ENCODE data around the gene DIPK1A. TPM values are rescaled to one million over a fixed set of nuclear protein-coding genes. Genes with fewer than 3 reads are reported as not detected.
A peak's percentile ranks its signal among the peaks of the same experiment; 100 is the strongest.

The DIPK1A gene
- total RNA-seq, 1 donor from 2014 or later, result 9.7 TPM

DNA sequence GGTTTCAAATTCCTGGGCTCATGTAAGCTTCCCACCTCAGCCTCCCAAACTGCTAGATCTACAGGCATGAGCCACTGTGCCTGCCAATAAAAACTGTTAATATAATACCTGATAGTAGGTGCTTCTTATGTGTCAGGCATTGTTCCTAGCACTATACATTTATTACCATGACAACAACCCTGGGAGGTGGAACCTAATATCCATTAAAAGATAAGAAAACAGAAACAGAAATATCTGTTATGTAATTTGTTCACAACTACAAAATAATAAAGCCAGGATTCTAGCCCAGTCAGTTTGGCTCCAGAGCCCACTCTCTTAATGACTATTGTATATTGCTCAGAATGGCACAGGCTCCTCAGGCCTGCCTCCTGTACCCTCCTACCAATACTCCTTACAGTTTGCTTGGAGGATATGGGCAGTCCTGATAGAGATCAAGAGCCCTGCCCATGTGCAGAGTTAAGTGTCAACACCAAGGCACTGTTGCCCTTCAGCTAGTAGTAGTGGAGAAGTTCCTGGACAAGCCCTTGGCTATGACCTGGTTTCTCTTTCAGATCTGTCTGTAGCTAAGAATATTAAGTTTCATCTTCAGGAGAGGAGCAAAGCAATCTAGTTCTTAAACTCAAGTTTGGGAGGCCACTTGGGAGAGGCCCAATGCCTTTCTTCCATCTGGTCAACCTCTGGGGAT, 107.0 kb downstream of the DIPK1A start:
- Histone ChIP-seq H3K4me3 (ENCODE audit: low read depth, low read length) (no peak overlapping the region), H3K36me3 (ENCODE audit: control insufficient read depth, insufficient read depth, low read length) (no peaks in the 10 kb centered on the region), H3K27me3 (ENCODE audit: control insufficient read depth, insufficient read depth, low read length) (no peaks in the 10 kb centered on the region)
- TF ChIP-seq, protein P1, sequence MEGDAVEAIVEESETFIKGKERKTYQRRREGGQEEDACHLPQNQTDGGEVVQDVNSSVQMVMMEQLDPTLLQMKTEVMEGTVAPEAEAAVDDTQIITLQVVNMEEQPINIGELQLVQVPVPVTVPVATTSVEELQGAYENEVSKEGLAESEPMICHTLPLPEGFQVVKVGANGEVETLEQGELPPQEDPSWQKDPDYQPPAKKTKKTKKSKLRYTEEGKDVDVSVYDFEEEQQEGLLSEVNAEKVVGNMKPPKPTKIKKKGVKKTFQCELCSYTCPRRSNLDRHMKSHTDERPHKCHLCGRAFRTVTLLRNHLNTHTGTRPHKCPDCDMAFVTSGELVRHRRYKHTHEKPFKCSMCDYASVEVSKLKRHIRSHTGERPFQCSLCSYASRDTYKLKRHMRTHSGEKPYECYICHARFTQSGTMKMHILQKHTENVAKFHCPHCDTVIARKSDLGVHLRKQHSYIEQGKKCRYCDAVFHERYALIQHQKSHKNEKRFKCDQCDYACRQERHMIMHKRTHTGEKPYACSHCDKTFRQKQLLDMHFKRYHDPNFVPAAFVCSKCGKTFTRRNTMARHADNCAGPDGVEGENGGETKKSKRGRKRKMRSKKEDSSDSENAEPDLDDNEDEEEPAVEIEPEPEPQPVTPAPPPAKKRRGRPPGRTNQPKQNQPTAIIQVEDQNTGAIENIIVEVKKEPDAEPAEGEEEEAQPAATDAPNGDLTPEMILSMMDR (IDR thresholded peaks at IDR 0.05; ENCODE audit: insufficient read depth, low read length, severe bottlenecking), result no peak
- DNase-seq (ENCODE audit: low read depth) (no peak), FAIRE-seq (no peak)

DNA sequence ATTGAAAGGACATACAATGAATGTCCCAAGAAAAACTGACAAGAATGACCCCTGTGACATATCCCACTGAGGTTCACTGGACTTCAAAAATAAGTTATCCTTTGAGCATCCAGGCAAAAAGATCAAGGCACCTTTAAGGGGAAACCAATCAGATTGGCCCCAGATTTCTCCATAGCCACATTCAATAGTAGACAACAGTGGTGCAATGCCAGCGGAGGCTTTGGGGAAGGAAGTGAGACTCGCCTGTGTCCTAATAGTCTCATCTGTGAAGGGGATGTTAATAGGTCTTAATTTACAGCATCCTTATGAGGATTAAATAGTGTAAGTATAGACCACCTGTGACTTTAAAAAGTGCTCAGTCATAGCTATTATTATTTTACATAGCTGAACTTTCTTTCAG, 108.0 kb downstream of the DIPK1A start:
- Histone ChIP-seq H3K27me3 (ENCODE audit: control insufficient read depth, insufficient read depth, low read length) (no peaks in the 10 kb centered on the region), H3K4me3 (ENCODE audit: low read depth, low read length) (no peak overlapping the region), H3K36me3 (ENCODE audit: control insufficient read depth, insufficient read depth, low read length) (no peaks in the 10 kb centered on the region)
- TF ChIP-seq, protein P1 (IDR thresholded peaks at IDR 0.05; ENCODE audit: insufficient read depth, low read length, severe bottlenecking), result no peak
- no peak for DNase-seq (ENCODE audit: low read depth)
- no peak for FAIRE-seq

DNA sequence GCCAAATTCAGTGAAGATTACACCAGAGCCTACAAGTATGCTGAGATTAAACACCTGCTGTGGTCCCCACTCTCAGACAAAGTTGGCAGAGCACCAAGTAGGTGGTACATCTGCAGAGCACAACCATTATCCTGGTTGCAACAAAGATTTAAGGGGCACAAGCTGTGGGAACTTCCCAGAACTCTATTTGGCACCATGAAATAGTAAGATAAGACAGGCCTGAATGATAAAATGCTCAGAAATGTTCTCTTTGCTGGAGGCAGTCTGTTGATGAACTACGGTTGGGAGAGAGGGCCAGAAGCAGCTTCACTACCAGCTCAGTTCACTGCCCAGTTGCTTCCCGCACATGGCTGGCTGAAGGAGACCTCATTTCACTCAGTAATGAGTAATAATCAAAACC, 109.5 kb downstream of the DIPK1A start:
- FAIRE-seq, result no peak
- Histone ChIP-seq H3K36me3 (ENCODE audit: control insufficient read depth, insufficient read depth, low read length) (no peaks in the 10 kb centered on the region), H3K27me3 (ENCODE audit: control insufficient read depth, insufficient read depth, low read length) (no peaks in the 10 kb centered on the region), H3K4me3 (ENCODE audit: low read depth, low read length) (no peak overlapping the region)
- DNase-seq (ENCODE audit: low read depth), result no peak
- TF ChIP-seq, protein P1 (IDR thresholded peaks at IDR 0.05; ENCODE audit: insufficient read depth, low read length, severe bottlenecking), result no peak

DNA sequence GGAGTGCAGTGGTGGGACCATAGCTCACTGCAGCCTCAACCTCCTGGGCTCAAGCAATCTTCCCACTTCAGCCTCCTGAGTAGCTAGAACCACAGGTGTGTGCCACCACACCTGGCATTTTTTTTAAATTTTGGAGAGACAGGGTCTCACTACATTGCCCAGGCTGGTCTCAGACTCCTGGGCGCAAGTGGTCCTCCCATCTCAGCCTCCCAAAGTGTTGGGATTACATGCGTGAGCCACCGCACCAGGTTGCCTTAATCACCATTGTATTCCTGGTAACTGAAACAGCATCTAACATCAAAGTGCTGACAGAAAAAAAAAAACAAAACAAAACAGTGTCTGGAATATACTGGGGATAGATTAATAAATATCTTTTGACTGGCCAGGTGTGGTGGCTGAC, 111.2 kb downstream of the DIPK1A start:
- no peaks in the 10 kb centered on the region for H3K36me3 ChIP-seq (ENCODE audit: control insufficient read depth, insufficient read depth, low read length)
- TF ChIP-seq, protein P1 (IDR thresholded peaks at IDR 0.05; ENCODE audit: insufficient read depth, low read length, severe bottlenecking), result no peak
- no peaks in the 10 kb centered on the region for H3K27me3 ChIP-seq (ENCODE audit: control insufficient read depth, insufficient read depth, low read length)
- no peak overlapping the region for H3K4me3 ChIP-seq (ENCODE audit: low read depth, low read length)
- DNase-seq (ENCODE audit: low read depth) (no peak), FAIRE-seq (no peak)

DNA sequence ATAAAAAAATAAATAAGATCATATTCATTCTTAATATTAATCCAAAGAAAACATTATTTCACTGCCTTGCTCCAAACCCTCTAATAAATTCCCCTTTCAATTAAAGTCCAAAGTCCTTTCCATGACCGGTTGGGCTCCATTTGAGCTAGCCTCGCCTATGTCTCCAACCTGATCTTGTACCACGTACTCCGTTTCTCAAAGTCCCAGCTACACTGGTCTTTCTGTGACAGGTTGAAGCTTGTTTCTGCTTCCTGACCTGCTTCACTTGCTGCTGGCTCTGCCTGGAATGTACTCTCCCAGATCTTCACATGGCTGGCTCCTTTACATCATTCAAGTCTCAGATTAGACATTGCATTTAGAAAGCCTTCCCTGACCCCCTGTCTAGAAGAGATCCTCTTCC, 113.1 kb downstream of the DIPK1A start:
- Histone ChIP-seq H3K36me3 (ENCODE audit: control insufficient read depth, insufficient read depth, low read length) (no peaks in the 10 kb centered on the region), H3K27me3 (ENCODE audit: control insufficient read depth, insufficient read depth, low read length) (no peaks in the 10 kb centered on the region), H3K4me3 (ENCODE audit: low read depth, low read length) (no peak overlapping the region)
- DNase-seq (ENCODE audit: low read depth) (peak; percentile 85), FAIRE-seq (no peak)
- TF ChIP-seq, protein P1 (IDR thresholded peaks at IDR 0.05; ENCODE audit: insufficient read depth, low read length, severe bottlenecking), result no peak

DNA sequence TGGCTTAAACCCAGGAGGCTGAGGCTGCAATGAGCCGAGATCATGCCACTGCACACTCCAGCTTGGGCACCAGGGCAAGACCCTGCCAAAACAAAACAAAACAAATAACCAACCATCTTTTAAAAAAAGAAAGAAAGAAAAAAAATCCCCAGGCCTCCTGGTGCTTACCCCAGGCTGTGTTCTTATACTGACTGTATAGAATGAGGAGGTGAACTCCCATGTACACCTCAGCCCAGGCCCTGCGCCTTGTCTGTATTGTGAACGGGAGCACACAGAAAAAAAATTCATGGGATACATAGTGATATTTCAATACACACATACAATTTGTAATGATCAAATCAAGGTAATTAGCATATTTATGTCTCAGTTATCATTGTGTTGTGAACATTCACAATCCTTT, 115.4 kb downstream of the DIPK1A start:
- Histone ChIP-seq H3K36me3 (ENCODE audit: control insufficient read depth, insufficient read depth, low read length) (no peaks in the 10 kb centered on the region), H3K27me3 (ENCODE audit: control insufficient read depth, insufficient read depth, low read length) (no peaks in the 10 kb centered on the region), H3K4me3 (ENCODE audit: low read depth, low read length) (no peak overlapping the region)
- FAIRE-seq (no peak), DNase-seq (ENCODE audit: low read depth) (no peak)
- TF ChIP-seq, protein P1 (IDR thresholded peaks at IDR 0.05; ENCODE audit: insufficient read depth, low read length, severe bottlenecking), result no peak
